OCI-LY3 (cell line): ENCODE data around the gene PDE4C.

ENCODE experiments used
- H2AFZ ChIP-seq: fragments of 200-600, 300-600 bp; shearing (Covaris generic); 2 replicates; pipeline ENCODE4 v1.6.0; 2014; ENCODE audit warnings: antibody characterized with exemption, low read depth, low read length
- H3K27ac ChIP-seq: fragments of 200-600, 300-600 bp; sonication (generic); 2 replicates; pipeline ENCODE4 v1.5.1; 2014; ENCODE audit warnings: mild to moderate bottlenecking, low read length, moderate library complexity, mixed read lengths
- H3K27me3 ChIP-seq: fragments of 200-600, 300-600 bp; sonication (generic); 2 replicates; pipeline ENCODE4 v1.6.1; 2014; ENCODE audit warnings: low read depth, low read length, mixed read lengths
- H3K36me3 ChIP-seq: fragments of 200-600, 300-600 bp; sonication (generic); replicated peaks from 2 replicates; pipeline ENCODE3; 2014; ENCODE audit warnings: low read depth, low read length, mixed read lengths
- H3K4me1 ChIP-seq: fragments of 300-600, 200-600 bp; sonication (generic); 2 replicates; pipeline ENCODE4 v1.6.1; 2014; ENCODE audit warnings: low read length, mixed read lengths
- H3K4me2 ChIP-seq: fragments of 200-600, 300-600 bp; sonication (generic); 2 replicates; pipeline ENCODE4 v1.6.1; 2014; ENCODE audit warnings: low read length, mixed read lengths
- H3K4me3 ChIP-seq: fragments of 300-600, 200-600 bp; sonication (generic); 2 replicates; pipeline ENCODE4 v1.5.1; 2014; ENCODE audit warnings: antibody characterized with exemption, mild to moderate bottlenecking, low read length, moderate library complexity
- H3K79me2 ChIP-seq: fragments of 300-600, 200-600 bp; shearing (Covaris generic); 2 replicates; pipeline ENCODE4 v1.6.1; 2014; ENCODE audit warnings: mild to moderate bottlenecking, low read length, mixed read lengths
- H3K9ac ChIP-seq: fragments of 300-600, 200-600 bp; shearing (Covaris generic); 2 replicates; pipeline ENCODE4 v1.6.0; 2014; ENCODE audit warnings: mild to moderate bottlenecking, low read length, moderate library complexity
- H3K9me3 ChIP-seq: fragments of 200-600, 300-600 bp; shearing (Covaris generic); 2 replicates; pipeline ENCODE4 v1.6.1; 2014; ENCODE audit warnings: low read length, mixed read lengths; ENCODE audit not compliant: insufficient read depth
- H4K20me1 ChIP-seq: fragments of 200-600, 300-600 bp; sonication (generic); 2 replicates; pipeline ENCODE4 v1.6.1; 2016; ENCODE audit warnings: low read length, mixed read lengths; ENCODE audit not compliant: insufficient read depth
- CTCF ChIP-seq: fragments of 200-600, 300-600 bp; sonication (generic); IDR thresholded peaks from 2 replicates; pipeline ENCODE4 v1.5.1; 2014; ENCODE audit warnings: antibody characterized with exemption, low read length, low read depth
- EZH2phosphoT487 ChIP-seq: fragments of 200-600 bp; shearing (Covaris generic); IDR thresholded peaks from 2 replicates; pipeline ENCODE4 v1.6.1; 2018; ENCODE audit warnings: antibody characterized with exemption, mixed run types, low read depth

Gene PDE4C

GRCh38 chr19:18220632-18221275, 5.5 kb downstream of the PDE4C start:
- H3K9ac ChIP-seq: no peak overlapping the region
- H4K20me1 ChIP-seq: no peaks in the 10 kb centered on the region
- H3K27me3 ChIP-seq: no peaks in the 10 kb centered on the region
- no peak for TF ChIP-seq EZH2phosphoT487
- TF ChIP-seq CTCF: no peak
- H3K4me1 ChIP-seq: peaks cover 11% of the 10 kb centered on the region
- H3K79me2 ChIP-seq: no peaks in the 10 kb centered on the region
- H2AFZ ChIP-seq: no peak overlapping the region
- no peak overlapping the region for H3K4me3 ChIP-seq
- no peak overlapping the region for H3K4me2 ChIP-seq
- no peaks in the 10 kb centered on the region for H3K36me3 ChIP-seq
- H3K9me3 ChIP-seq: no peaks in the 10 kb centered on the region
- no peak overlapping the region for H3K27ac ChIP-seq

- no peaks in the 10 kb centered on the region for H4K20me1 ChIP-seq
- no peak overlapping the region for H3K27ac ChIP-seq
- H3K4me2 ChIP-seq: no peak overlapping the region
- no peak for TF ChIP-seq CTCF
- H3K79me2 ChIP-seq: no peaks in the 10 kb centered on the region
- no peaks in the 10 kb centered on the region for H3K9me3 ChIP-seq
- H3K36me3 ChIP-seq: no peaks in the 10 kb centered on the region
- no peak overlapping the region for H2AFZ ChIP-seq
- H3K9ac ChIP-seq: no peak overlapping the region
- H3K4me1 ChIP-seq: peaks cover 11% of the 10 kb centered on the region
- no peak overlapping the region for H3K4me3 ChIP-seq
- H3K27me3 ChIP-seq: peaks cover 2% of the 10 kb centered on the region; the same call in 1 of the 2 replicates
These were observed 6.2 kb downstream of the PDE4C start for GRCh38 chr19:18219911-18220631.

GRCh38 chr19:18218600-18218999, 7.6 kb downstream of the PDE4C start:
- no peaks in the 10 kb centered on the region for H3K79me2 ChIP-seq
- TF ChIP-seq EZH2phosphoT487 (no peak), CTCF (no peak)
- H3K27ac ChIP-seq: no peak overlapping the region
- no peaks in the 10 kb centered on the region for H3K9me3 ChIP-seq
- no peak overlapping the region for H2AFZ ChIP-seq
- H3K9ac ChIP-seq: no peak overlapping the region
- H3K4me3 ChIP-seq: no peak overlapping the region
- no peaks in the 10 kb centered on the region for H4K20me1 ChIP-seq
- H3K36me3 ChIP-seq: no peaks in the 10 kb centered on the region
- H3K27me3 ChIP-seq: peaks cover 11% of the 10 kb centered on the region
- no peak overlapping the region for H3K4me2 ChIP-seq
- peaks cover 11% of the 10 kb centered on the region for H3K4me1 ChIP-seq

- Histone ChIP-seq H3K36me3 (no peaks in the 10 kb centered on the region), H3K27me3 (peaks cover 11% of the 10 kb centered on the region), H2AFZ (no peak overlapping the region), H4K20me1 (no peaks in the 10 kb centered on the region), H3K4me1 (peaks cover 11% of the 10 kb centered on the region), H3K4me2 (no peak overlapping the region), H3K79me2 (no peaks in the 10 kb centered on the region), H3K4me3 (no peak overlapping the region), H3K9me3 (no peaks in the 10 kb centered on the region), H3K9ac (no peak overlapping the region), H3K27ac (no peak overlapping the region)
- TF ChIP-seq CTCF (no peak), EZH2phosphoT487 (no peak)
These were observed 8.1 kb downstream of the PDE4C start for GRCh38 chr19:18218159-18218558.
